Ovary (tissue), 9 donors: ENCODE results near the gene ADAMTS17. TPM values are rescaled to one million over a fixed set of nuclear protein-coding genes. Genes with fewer than 3 reads are reported as not detected.

ENCODE experiments used
- DNase-seq, 5 donors: peaks; one replicate each; pipeline ENCODE4 v3.0.0-alpha.2; 2019 to 2020
- H3K27ac ChIP-seq, 2 donors: fragments of 200-600 bp; one replicate each; pipeline versions ENCODE4 v1.5.1 to v1.8.0; 2019 to 2022
- H3K27me3 ChIP-seq: fragments of 200-600 bp; one replicate; pipeline ENCODE4 v1.8.0; 2022
- H3K36me3 ChIP-seq: fragments of 200-600 bp; sonication (generic); one replicate; pipeline ENCODE4 v1.5.1; 2019
- H3K4me1 ChIP-seq: one replicate; pipeline ENCODE4 v1.8.1; 2013; ENCODE audit warnings: mild to moderate bottlenecking, moderate library complexity; ENCODE audit not compliant: insufficient read depth
- H3K4me3 ChIP-seq: fragments of 200-600 bp; sonication (generic); one replicate; pipeline ENCODE4 v1.5.1; 2017
- H3K9me3 ChIP-seq, 2 donors: fragments of 200-600 bp in 1 of 2; sonication (generic) in 1 of 2; one replicate each; pipeline versions ENCODE4 v1.5.1 to v1.8.1; 2013 to 2019; ENCODE audit warnings: mild to moderate bottlenecking in 1 of 2, moderate library complexity in 1 of 2
- CTCF ChIP-seq, 3 donors: fragments of 450-650 bp in 2 of 3; fragments of 200-600 bp in 1 of 3; IDR thresholded peaks; one replicate each; pipeline versions ENCODE4 v1.5.1 to v1.8.0; 2016 to 2022; ENCODE audit warnings: antibody characterized with exemption in 3 of 3, mild to moderate bottlenecking in 1 of 3
- EP300 ChIP-seq: sonication (generic); formaldehyde crosslinking; IDR thresholded peaks from one replicate; pipeline ENCODE4 v1.6.1; 2017; ENCODE audit warnings: antibody characterized with exemption
- POLR2A ChIP-seq: fragments of 450-650 bp; IDR thresholded peaks from one replicate; pipeline ENCODE4 v1.6.1; 2017; ENCODE audit warnings: antibody characterized with exemption, mild to moderate bottlenecking, moderate library complexity
- WGBS, 3 donors: extraction: QIAGEN DNeasy Blood & Tissue Kit in 1 of 3; methylation state at CpG; one replicate each; pipeline versions ENCODE4 v1.1.5 to v1.1.7; 2013 to 2017; 5-methylcytosine and 5-hydroxymethylcytosine counted together
- intact Hi-C, 4 donors: fragments of 100-400 bp; cut with DNase I; formaldehyde crosslinking; loops; one replicate each; pipeline versions ENCODE4 v1.11.0 to v1.15.1; 2022 to 2023
- polyA plus RNA-seq, 2 donors: library from polyadenylated mRNA; stranded (reverse); fragments of 200-250 nt in 1 of 2; fragments of 350-450 nt in 1 of 2; fragmentation: Illumina TruSeq in 1 of 2; extraction: RNeasy Lipid Tissue Mini Kit (QIAGEN cat#74804) in 1 of 2; gene quantifications; one replicate each; pipeline ENCODE4 v1.2.3, GENCODE V29; 2013 to 2014
- total RNA-seq, 7 donors: library from RNA; depleted of rRNA in 2 of 7; stranded (reverse); fragments of >200 nt in 2 of 7; fragmentation: NEBNext Ultra II Directional in 3 of 7; extraction: Animal tissue kit (Norgen Biotek cat#: 25700) in 3 of 7; gene quantifications; one replicate each; pipeline versions ENCODE4 v1.1.0 to v1.2.4, GENCODE V29; 2016 to 2023
- donor health status: DM: no; HTN: no; CAD: no; lungs with moderate emphysema.
- donor health status: DM: no; HTN: no; CAD: no.
- donor health status: Bipolar disorder and iron deficiency.
- donor health status: DM: yes; HTN: yes; CAD: no.
- donor health status: DM: no; HTN: no; CAD: no.
- donor health status: DM: yes; HTN: yes; CAD: no.

ADAMTS17 gene
- total and polyA plus RNA-seq, 9 donors, result 1.3 to 11.3 (median 5.9) TPM

- TF ChIP-seq POLR2A, result no peak
- no peak for TF ChIP-seq EP300
- TF ChIP-seq CTCF (IDR thresholded peaks at IDR 0.05), result no peak
- peak in 1 of 5 donors; percentile 21 for DNase-seq
- Histone ChIP-seq H3K4me3 (no peak overlapping the region), H3K27me3 (no peaks in the 10 kb centered on the region), H3K36me3 (no peaks in the 10 kb centered on the region), H3K4me1 (peaks cover 12% of the 10 kb centered on the region), H3K9me3 (no peaks in the 10 kb centered on the region), H3K27ac (no peak overlapping the region)
- intact Hi-C loops, result no loop called here
- WGBS, 3 donors, result 43 to 62% (median 52%) methylated on average over 7 of the region's 7 CpGs
These were observed 135.1 kb downstream of the ADAMTS17 start for GRCh38 chr15:100206643-100207042.

GRCh38 chr15:100205549-100206295, 136.1 kb downstream of the ADAMTS17 start:
- H3K27ac ChIP-seq, result no peak overlapping the region
- WGBS, 3 donors, result 76 to 83% (median 77%) methylated on average over 16 to 17 of the region's 17 CpGs
- H3K9me3 ChIP-seq, result no peaks in the 10 kb centered on the region
- H3K4me1 ChIP-seq, result peaks cover 14% of the 10 kb centered on the region
- intact Hi-C loops, result no loop called here
- no peak for TF ChIP-seq EP300
- TF ChIP-seq POLR2A, result no peak
- TF ChIP-seq CTCF (IDR thresholded peaks at IDR 0.05), result no peak
- no peaks in the 10 kb centered on the region for H3K36me3 ChIP-seq
- H3K27me3 ChIP-seq, result no peaks in the 10 kb centered on the region
- peak in 1 of 5 donors; percentile 17 for DNase-seq
- no peak overlapping the region for H3K4me3 ChIP-seq

GRCh38 chr15:100204771-100205170, 137.0 kb downstream of the ADAMTS17 start:
- no peaks in the 10 kb centered on the region for H3K27me3 ChIP-seq
- no peak overlapping the region for H3K27ac ChIP-seq
- H3K9me3 ChIP-seq, result no peaks in the 10 kb centered on the region
- 96% methylated on average over 4 of the region's 4 CpGs for WGBS, 3 donors
- DNase-seq, result no peak
- no peak overlapping the region for H3K4me3 ChIP-seq
- no peaks in the 10 kb centered on the region for H3K36me3 ChIP-seq
- H3K4me1 ChIP-seq, result peaks cover 14% of the 10 kb centered on the region
- intact Hi-C loops, result no loop called here
- no peak for TF ChIP-seq CTCF (IDR thresholded peaks at IDR 0.05)
- no peak for TF ChIP-seq EP300
- TF ChIP-seq POLR2A, result no peak

- Histone ChIP-seq H3K4me1 (peaks cover 14% of the 10 kb centered on the region), H3K27ac (no peak overlapping the region), H3K36me3 (no peaks in the 10 kb centered on the region), H3K27me3 (no peaks in the 10 kb centered on the region), H3K9me3 (no peaks in the 10 kb centered on the region), H3K4me3 (no peak overlapping the region)
- intact Hi-C loops, result no loop called here
- WGBS, 3 donors, result 91 to 100% (median 99%) methylated on average over 1 of the region's 1 CpG
- no peak for DNase-seq
- TF ChIP-seq POLR2A, result no peak
These were observed 137.6 kb downstream of the ADAMTS17 start for GRCh38 chr15:100204211-100204610.

- no peak overlapping the region for H3K4me3 ChIP-seq
These were observed 139.3 kb downstream of the ADAMTS17 start for GRCh38 chr15:100202309-100202960.

More at GRCh38 chr15:100202309-100202960, 139.3 kb downstream of the ADAMTS17 start:
- intact Hi-C loops, result no loop called here
- WGBS, 3 donors, result 34 to 47% (median 38%) methylated on average over 5 of the region's 5 CpGs
- Histone ChIP-seq H3K27me3 (no peaks in the 10 kb centered on the region), H3K27ac (no peak overlapping the region), H3K9me3 (no peaks in the 10 kb centered on the region), H3K36me3 (no peaks in the 10 kb centered on the region), H3K4me1 (peaks cover 10% of the 10 kb centered on the region)
- DNase-seq, result peak in 1 of 5 donors; percentile 18
- no peak for TF ChIP-seq EP300
- no peak for TF ChIP-seq POLR2A
- TF ChIP-seq CTCF (IDR thresholded peaks at IDR 0.05), result no peak
